RWPE1 (cell line): ENCODE measurements around the gene TCF15.

Experiments used
- CTCF ChIA-PET: fragments of 350-600 bp; sonication (Branson Sonifier 250); formaldehyde crosslinking; extraction: SDS; loops from one replicate; lab custom pipeline; 2021; lab: Yijun Ruan, JAX
- POLR2A ChIA-PET: fragments of 400-600 bp; formaldehyde crosslinking; extraction: SDS; loops from one replicate; lab custom pipeline; 2020; ENCODE audit warnings: antibody characterized with exemption; ENCODE audit not compliant: low non-redundant PET; lab: Yijun Ruan, JAX
- DNase-seq: peaks from one replicate; pipeline ENCODE4 v3.0.0; 2012; ENCODE audit warnings: low spot score
- H3K27ac ChIP-seq: fragments of 450-650 bp; 2 replicates; pipeline ENCODE4 v1.5.1; 2017
- CTCF ChIP-seq: fragments of 450-650 bp; conservative IDR thresholded peaks from 2 replicates; pipeline ENCODE4 v1.5.1; 2017; ENCODE audit warnings: low read depth, mild to moderate bottlenecking

The TCF15 gene

GRCh38 chr20:618980-619379 lies 8.9 kb upstream of the TCF15 start:
- ChIA-PET CTCF (interaction anchor here (1.5 kb wide), 1 partner anchor 27 kb away, joined by 8 read pairs; no protein-coding TSS in a partner anchor), POLR2A (interaction anchor here (0.6 kb wide), 1 partner anchor 20 kb away, joined by 4 read pairs; no protein-coding TSS in a partner anchor)
- TF ChIP-seq CTCF, result no peak
- H3K27ac ChIP-seq, result no peak overlapping the region
- no peak for DNase-seq

GRCh38 chr20:617934-618690 lies 8.0 kb upstream of the TCF15 start:
- CTCF ChIA-PET, result interaction anchor here (0.6 to 1.5 kb wide), 2 partner anchors 11 to 27 kb away, joined by 3 to 8 read pairs; no protein-coding TSS in a partner anchor
- no peak overlapping the region for H3K27ac ChIP-seq
- DNase-seq, result no peak
- no peak for TF ChIP-seq CTCF
- POLR2A ChIA-PET, result no interaction called here

- no peak overlapping the region for H3K27ac ChIP-seq
- DNase-seq, result no peak
- ChIA-PET CTCF (no interaction called here), POLR2A (no interaction called here)
- no peak for TF ChIP-seq CTCF
These were observed 5.4 kb upstream of the TCF15 start for GRCh38 chr20:615514-615913.

- POLR2A ChIA-PET, result no interaction called here
- no peak for DNase-seq
These were observed 1.7 kb upstream of the TCF15 start for GRCh38 chr20:611843-612185.

GRCh38 chr20:611047-611842 lies 1.1 kb upstream of the TCF15 start:
- TF ChIP-seq CTCF, result no peak
- ChIA-PET CTCF (interaction anchor here (0.6 kb wide), 1 partner anchor 157 kb away, joined by 3 read pairs; the partner anchor contains the start of gene SLC52A3), POLR2A (no interaction called here)
- no peak for DNase-seq
- no peak overlapping the region for H3K27ac ChIP-seq

More at GRCh38 chr20:611843-612185, 1.7 kb upstream of the TCF15 start:
- no peak overlapping the region for H3K27ac ChIP-seq
- CTCF ChIA-PET, result interaction anchor here (0.6 to 0.7 kb wide), 2 partner anchors 37 to 157 kb away, joined by 3 read pairs; partner anchors contain the start of gene SLC52A3
- no peak for TF ChIP-seq CTCF

GRCh38 chr20:609371-609964 lies 641 bp downstream of the TCF15 start:
- ChIA-PET POLR2A (no interaction called here), CTCF (no interaction called here)

More at GRCh38 chr20:609371-609964, 641 bp downstream of the TCF15 start:
- no peak for TF ChIP-seq CTCF
- DNase-seq, result no peak
- H3K27ac ChIP-seq, result no peak overlapping the region
